Epithelial cell of proximal tubule (primary cell): ENCODE results near the gene IRF2. TPM values are rescaled to one million over a fixed set of nuclear protein-coding genes. Genes with fewer than 3 reads are reported as not detected.

Experiments used
- DNase-seq: peaks from one replicate; pipeline ENCODE4 v3.0.0-alpha.2; 2011; ENCODE audit warnings: low read depth
- H3K4me3 ChIP-seq: 2 replicates; pipeline ENCODE4 v1.5.1; 2011; ENCODE audit warnings: low read depth, mild to moderate bottlenecking, low read length
- total RNA-seq: library from RNA; depleted of rRNA; stranded (reverse); fragments of >200 nt; gene quantifications from 2 replicates; pipeline ENCODE4 v1.2.3, GENCODE V29; 2015
- TF ChIP-seq, protein P1 (sequence below): conservative IDR thresholded peaks from 2 replicates; pipeline ENCODE4 v1.5.1; 2012; ENCODE audit warnings: low read depth, mild to moderate bottlenecking, low read length

IRF2 gene
- total RNA-seq, 1 donor from 2014 or later = 22.5 TPM

DNA sequence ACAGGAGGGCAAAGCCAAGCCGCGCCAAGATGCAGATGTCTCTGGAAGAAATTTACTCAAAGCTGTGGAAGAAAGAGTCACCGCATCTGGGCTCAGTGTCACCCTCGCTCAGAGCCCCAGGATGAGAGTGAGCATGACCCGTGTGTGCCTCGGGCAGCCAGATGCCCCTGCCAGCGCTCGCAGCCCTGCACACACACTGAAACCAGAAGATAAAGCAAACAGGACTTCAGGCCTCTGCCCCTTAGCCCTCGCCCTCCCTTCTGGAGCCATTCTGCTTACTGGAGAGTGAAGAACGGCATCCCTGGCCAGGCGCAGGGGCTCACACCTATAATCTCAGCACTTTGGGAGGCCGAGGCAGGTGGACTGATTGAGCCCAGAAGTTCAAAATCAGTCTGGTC, 103.0 kb downstream of the IRF2 start:
- no peak for DNase-seq
- no peak overlapping the region for H3K4me3 ChIP-seq
- TF ChIP-seq, protein P1, sequence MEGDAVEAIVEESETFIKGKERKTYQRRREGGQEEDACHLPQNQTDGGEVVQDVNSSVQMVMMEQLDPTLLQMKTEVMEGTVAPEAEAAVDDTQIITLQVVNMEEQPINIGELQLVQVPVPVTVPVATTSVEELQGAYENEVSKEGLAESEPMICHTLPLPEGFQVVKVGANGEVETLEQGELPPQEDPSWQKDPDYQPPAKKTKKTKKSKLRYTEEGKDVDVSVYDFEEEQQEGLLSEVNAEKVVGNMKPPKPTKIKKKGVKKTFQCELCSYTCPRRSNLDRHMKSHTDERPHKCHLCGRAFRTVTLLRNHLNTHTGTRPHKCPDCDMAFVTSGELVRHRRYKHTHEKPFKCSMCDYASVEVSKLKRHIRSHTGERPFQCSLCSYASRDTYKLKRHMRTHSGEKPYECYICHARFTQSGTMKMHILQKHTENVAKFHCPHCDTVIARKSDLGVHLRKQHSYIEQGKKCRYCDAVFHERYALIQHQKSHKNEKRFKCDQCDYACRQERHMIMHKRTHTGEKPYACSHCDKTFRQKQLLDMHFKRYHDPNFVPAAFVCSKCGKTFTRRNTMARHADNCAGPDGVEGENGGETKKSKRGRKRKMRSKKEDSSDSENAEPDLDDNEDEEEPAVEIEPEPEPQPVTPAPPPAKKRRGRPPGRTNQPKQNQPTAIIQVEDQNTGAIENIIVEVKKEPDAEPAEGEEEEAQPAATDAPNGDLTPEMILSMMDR = no peak

DNA sequence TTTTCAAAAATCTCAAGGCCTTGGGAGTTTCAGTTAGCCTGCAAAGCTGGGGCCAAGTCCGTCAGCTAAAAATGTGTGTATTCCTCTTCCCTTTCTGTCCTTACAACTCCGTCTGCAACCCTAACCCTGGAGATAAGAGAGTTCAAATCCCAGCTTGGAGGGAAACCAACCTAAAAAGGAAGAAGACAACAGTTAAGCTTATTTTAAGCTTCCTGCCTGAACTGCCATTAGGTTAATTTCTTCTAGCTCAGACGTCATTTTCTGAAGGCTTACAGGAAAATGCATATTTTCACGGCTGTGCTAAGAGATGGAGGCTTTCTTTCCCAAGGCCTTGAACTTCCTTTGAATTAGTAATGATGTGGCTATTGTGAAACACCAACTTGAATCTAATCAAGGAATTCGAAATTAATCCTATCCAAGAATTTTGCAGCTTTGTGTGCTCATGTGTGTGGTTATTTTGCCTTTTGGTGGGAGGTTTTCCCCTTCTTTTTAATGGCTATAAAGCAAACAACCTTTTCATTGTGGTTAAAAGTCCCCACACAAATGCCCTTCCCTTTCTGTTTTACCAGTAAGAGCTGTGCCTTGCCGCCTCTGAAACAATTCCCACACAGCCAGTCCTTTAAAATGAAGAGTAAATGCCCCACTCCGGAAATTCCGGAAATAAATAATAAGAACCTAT, 103.5 kb downstream of the IRF2 start:
- peak; percentile 22 for DNase-seq
- H3K4me3 ChIP-seq = no peak overlapping the region
- TF ChIP-seq, protein P1 = no peak

DNA sequence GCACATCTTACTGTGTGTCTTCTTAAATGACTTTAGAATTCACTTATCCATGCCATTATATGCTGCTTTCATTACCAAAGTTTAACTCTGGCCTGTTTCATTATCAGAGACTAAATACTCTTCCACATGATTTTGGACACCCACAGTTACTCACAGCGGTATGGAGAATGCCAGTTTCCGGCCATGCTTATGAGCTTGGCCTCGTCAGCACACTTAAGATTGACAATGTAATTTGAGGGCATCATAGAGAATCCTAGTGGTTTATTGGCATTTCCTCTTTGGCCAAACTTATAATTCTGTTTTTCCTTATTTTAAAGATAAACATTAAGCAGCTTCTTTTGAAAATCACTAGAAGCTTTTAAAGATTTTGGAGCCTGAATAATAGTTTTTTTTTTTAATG, 104.5 kb downstream of the IRF2 start:
- no peak overlapping the region for H3K4me3 ChIP-seq
- TF ChIP-seq, protein P1 = no peak
- DNase-seq = no peak

DNA sequence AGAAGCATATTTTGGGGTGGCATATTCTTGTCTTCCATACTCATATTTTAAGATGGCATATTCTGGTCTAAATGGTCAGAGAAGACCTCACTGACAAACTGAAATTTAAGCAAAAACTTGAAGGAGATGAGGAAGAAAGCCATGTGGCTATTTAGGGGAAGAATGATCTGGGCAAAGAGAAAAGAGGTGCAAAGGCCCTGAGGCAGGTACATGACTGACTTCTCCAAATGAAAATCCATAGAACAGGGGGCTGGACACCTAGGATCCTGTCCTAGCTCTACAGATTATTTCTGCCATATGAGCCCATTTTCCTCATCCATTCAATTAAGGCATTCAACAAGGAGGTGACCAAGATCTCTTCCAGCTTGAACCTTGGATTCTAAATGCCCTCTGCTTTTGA, 105.6 kb downstream of the IRF2 start:
- DNase-seq = no peak
- H3K4me3 ChIP-seq = no peak overlapping the region
- TF ChIP-seq, protein P1 = no peak

DNA sequence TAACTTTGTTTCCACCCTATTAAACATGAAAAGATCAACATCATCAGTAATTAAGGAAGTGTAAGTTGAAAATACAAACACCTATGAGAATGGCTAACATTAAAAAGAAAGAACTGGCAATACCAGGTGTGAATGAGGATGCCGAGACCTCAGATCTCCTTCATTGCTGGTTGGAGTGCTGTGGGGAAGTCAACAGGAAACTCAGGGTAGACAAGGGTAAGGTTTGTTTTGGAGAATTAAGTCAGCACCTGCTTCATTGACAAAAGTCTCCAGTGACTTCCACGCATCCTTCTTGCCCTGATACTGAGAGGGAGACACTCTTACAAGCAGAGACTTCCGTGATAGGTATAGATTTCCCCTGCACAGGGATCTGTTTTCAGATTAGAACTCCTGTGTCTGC, 106.1 kb downstream of the IRF2 start:
- no peak overlapping the region for H3K4me3 ChIP-seq
- DNase-seq = no peak
- TF ChIP-seq, protein P1 = no peak

DNA sequence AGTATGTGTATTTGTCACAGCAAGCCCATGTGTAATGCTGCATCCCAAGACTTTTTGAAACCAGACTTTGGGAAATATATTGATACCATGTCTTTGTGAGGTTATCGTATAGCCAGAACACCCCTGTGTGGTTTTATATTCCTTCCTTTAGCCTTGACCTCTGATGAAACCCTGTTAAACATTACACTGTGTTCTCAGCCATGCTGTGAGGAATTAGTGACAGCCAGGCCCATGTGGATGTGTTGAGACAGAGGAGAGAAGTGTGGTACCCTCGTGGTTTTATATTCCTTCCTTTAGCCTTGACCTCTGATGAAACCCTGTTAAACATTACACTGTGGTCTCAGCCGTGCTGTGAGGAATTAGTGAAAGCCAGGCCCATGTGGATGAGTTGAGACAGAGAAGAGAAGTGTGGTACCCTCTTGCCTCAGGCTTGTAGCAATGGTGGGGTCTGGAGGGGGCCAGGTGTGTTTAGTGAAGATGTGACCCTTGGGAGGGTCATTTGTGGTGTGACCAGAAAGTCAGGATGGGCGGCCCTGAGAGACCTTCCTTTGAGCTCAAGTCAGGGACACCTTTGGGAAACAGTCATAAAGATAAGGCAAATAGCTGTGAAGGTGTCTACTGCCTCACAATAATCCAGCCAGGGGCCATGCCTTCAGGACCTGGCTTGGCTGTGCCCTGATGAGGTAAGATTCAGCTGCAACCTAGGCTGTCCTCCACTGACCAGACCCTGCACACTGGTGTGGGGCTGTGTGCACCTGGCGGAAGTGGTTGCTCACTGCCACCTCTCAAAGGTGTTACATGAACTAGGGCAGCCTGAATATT, 110.0 kb downstream of the IRF2 start:
- peak; percentile 86 for DNase-seq
- TF ChIP-seq, protein P1 = no peak
- no peak overlapping the region for H3K4me3 ChIP-seq
